Caco-2 (cell line): Measurements from ENCODE around the gene ZBBX. TPM values are rescaled to one million over a fixed set of nuclear protein-coding genes. Genes with fewer than 3 reads are reported as not detected.

Source experiments
- BruUV-seq: library from RNA; stranded (reverse); fragments of 400-500 nt; replicated peaks from 2 replicates; lab custom pipeline; 2021; lab: Mats Ljungman, UMichigan
- CTCF ChIA-PET: fragments of 300-600 bp; sonication (Branson Sonifier 250); formaldehyde crosslinking; loops from one replicate; lab custom pipeline; 2022; ENCODE audit warnings: antibody characterized with exemption; lab: Charles Lee
- POLR2A ChIA-PET: fragments of 300-600 bp; sonication (Branson Sonifier 250); formaldehyde crosslinking; loops from one replicate; lab custom pipeline; 2022; ENCODE audit warnings: antibody characterized with exemption; lab: Charles Lee
- DNase-seq, 2 experiments: peaks; one replicate each; pipeline versions ENCODE4 v3.0.0 to v3.0.0-alpha.2; 2020 to 2022
- H3K27me3 ChIP-seq: replicated peaks from 2 replicates; pipeline ENCODE4 v1.6.0; 2011; ENCODE audit warnings: low read length; ENCODE audit not compliant: control insufficient read depth, insufficient read depth
- H3K36me3 ChIP-seq: 2 replicates; pipeline ENCODE4 v1.5.1; 2011; ENCODE audit warnings: low read length; ENCODE audit not compliant: control insufficient read depth, insufficient read depth
- H3K4me1 ChIP-seq: fragments of 250-450 bp; sonication (Bioruptor Pico); 2 replicates; pipeline ENCODE4 v1.5.1; 2020; ENCODE audit warnings: mild to moderate bottlenecking
- H3K4me3 ChIP-seq: 2 replicates; pipeline ENCODE4 v1.5.1; 2011; ENCODE audit warnings: low read depth, mild to moderate bottlenecking, control low read depth, low read length
- H3K9me3 ChIP-seq: fragments of 250-450 bp; sonication (Bioruptor Pico); 2 replicates; pipeline ENCODE4 v1.5.1; 2020; ENCODE audit warnings: mild to moderate bottlenecking, moderate library complexity
- H3K27ac Mint-ChIP-seq: one replicate; pipeline ENCODE4 v1.8.0; 2022; ENCODE audit warnings: mixed read lengths; ENCODE audit not compliant: unreplicated experiment
- H3K27me3 Mint-ChIP-seq: one replicate; pipeline ENCODE4 v1.8.0; 2022; ENCODE audit warnings: mixed read lengths; ENCODE audit not compliant: insufficient read depth, unreplicated experiment
- H3K36me3 Mint-ChIP-seq: one replicate; pipeline ENCODE4 v1.8.0; 2022; ENCODE audit warnings: mild to moderate bottlenecking, mixed read lengths; ENCODE audit not compliant: insufficient read depth, unreplicated experiment
- H3K4me1 Mint-ChIP-seq: one replicate; pipeline ENCODE4 v1.8.0; 2022; ENCODE audit warnings: low read depth, mixed read lengths; ENCODE audit not compliant: unreplicated experiment
- H3K4me3 Mint-ChIP-seq: one replicate; pipeline ENCODE4 v1.8.0; 2022; ENCODE audit warnings: mild to moderate bottlenecking, moderate library complexity, mixed read lengths; ENCODE audit not compliant: unreplicated experiment
- H3K9me3 Mint-ChIP-seq: one replicate; pipeline ENCODE4 v1.8.0; 2022; ENCODE audit warnings: mixed read lengths; ENCODE audit not compliant: unreplicated experiment
- CTCF ChIP-seq, 2 experiments: fragments of 200-600 bp in 1 of 2; IDR thresholded peaks; 1 replicate in 1 of 2; 2 replicates in 1 of 2; pipeline versions ENCODE4 v1.5.1 to v1.8.0; 2011 to 2022; ENCODE audit warnings: antibody characterized with exemption in 1 of 2, control low read depth in 1 of 2, inconsistent platforms in 1 of 2, low read depth in 1 of 2, low read length in 1 of 2, mild to moderate bottlenecking in 1 of 2, moderate library complexity in 1 of 2; ENCODE audit not compliant: insufficient read depth in 1 of 2, severe bottlenecking in 1 of 2, unreplicated experiment in 1 of 2
- intact Hi-C: fragments of 100-400 bp; cut with micrococcal nuclease; formaldehyde crosslinking; loops from one replicate; pipeline ENCODE4 v1.10.0; 2022; ENCODE audit not compliant: unreplicated experiment
- total RNA-seq: library from RNA; stranded (reverse); gene quantifications from 2 replicates; pipeline ENCODE4 v1.2.3, GENCODE V29; 2022

Gene ZBBX
- total RNA-seq, 1 experiment from 2014 or later: not detected

DNA sequence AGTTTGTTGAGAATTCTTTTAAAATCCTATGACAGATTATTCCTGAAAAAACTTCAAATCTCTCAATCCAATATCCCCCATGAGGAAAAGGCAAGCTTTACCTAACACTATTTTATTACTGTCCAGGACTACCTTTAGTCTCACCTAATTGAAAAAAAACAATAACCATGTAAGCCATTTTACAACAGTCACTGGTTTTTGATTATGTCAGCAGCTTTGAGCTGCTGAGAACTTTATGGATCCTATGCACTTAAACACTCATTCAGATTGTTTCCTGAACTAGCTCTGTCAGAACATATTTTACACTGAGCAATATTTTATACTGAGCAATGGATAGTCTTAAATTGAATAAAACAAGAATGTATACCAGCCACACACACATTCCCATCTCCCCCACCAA is 79.9 kb downstream of the ZBBX start:
- Histone ChIP-seq H3K9me3 (no peaks in the 10 kb centered on the region), H3K27me3 (no peaks in the 10 kb centered on the region), H3K4me3 (no peak overlapping the region), H3K4me1 (no peaks in the 10 kb centered on the region), H3K36me3 (no peaks in the 10 kb centered on the region)
- ChIA-PET CTCF (no interaction called here), POLR2A (no interaction called here)
- no TSS peak for BruUV-seq
- Mint-ChIP-seq H3K9me3 (no peaks in the 10 kb centered on the region), H3K4me3 (no peak overlapping the region), H3K36me3 (no peaks in the 10 kb centered on the region), H3K27me3 (peaks cover 2% of the 10 kb centered on the region), H3K27ac (no peak overlapping the region), H3K4me1 (no peaks in the 10 kb centered on the region)
- TF ChIP-seq CTCF (IDR thresholded peaks at IDR 0.05; ENCODE audit: insufficient read depth in 1 of 2, low read depth in 1 of 2, low read length in 1 of 2, severe bottlenecking in 1 of 2, unreplicated experiment in 1 of 2): no peak
- intact Hi-C loops: no loop called here
- no peak for DNase-seq

DNA sequence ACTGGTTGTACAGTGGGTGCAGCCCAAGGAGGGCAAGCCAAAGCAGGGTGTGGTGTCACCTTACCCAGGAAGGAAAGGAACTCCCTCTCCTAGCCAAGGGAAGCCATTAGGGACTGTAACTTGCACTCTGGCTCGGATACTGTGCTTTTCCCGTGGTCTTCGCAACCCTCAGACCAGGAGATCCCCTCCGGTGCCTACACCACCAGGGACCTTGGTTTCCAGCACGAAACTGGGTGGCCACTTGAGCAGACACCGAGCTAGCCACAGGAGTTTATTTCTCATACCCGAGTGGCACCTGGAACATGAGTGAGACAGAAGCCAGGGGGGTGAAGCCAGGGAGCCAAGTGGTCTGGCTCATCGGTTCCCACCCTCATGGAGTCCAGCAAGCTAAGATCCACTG is 90.7 kb downstream of the ZBBX start:
- intact Hi-C loops: no loop called here
- DNase-seq: no peak
- Mint-ChIP-seq H3K9me3 (no peaks in the 10 kb centered on the region), H3K4me3 (no peak overlapping the region), H3K27me3 (no peaks in the 10 kb centered on the region), H3K36me3 (no peaks in the 10 kb centered on the region), H3K27ac (no peak overlapping the region), H3K4me1 (no peaks in the 10 kb centered on the region)
- Histone ChIP-seq H3K36me3 (no peaks in the 10 kb centered on the region), H3K4me3 (no peak overlapping the region), H3K4me1 (no peaks in the 10 kb centered on the region), H3K27me3 (no peaks in the 10 kb centered on the region), H3K9me3 (no peaks in the 10 kb centered on the region)
- CTCF ChIA-PET: no interaction called here
- POLR2A ChIA-PET: no interaction called here
- no TSS peak for BruUV-seq
- no peak for TF ChIP-seq CTCF (IDR thresholded peaks at IDR 0.05; ENCODE audit: insufficient read depth in 1 of 2, low read depth in 1 of 2, low read length in 1 of 2, severe bottlenecking in 1 of 2, unreplicated experiment in 1 of 2)

- Mint-ChIP-seq H3K4me1 (no peaks in the 10 kb centered on the region), H3K27ac (no peak overlapping the region), H3K4me3 (no peak overlapping the region), H3K9me3 (no peaks in the 10 kb centered on the region), H3K36me3 (no peaks in the 10 kb centered on the region), H3K27me3 (no peaks in the 10 kb centered on the region)
- ChIA-PET CTCF (no interaction called here), POLR2A (no interaction called here)
- Histone ChIP-seq H3K36me3 (no peaks in the 10 kb centered on the region), H3K4me1 (no peaks in the 10 kb centered on the region), H3K4me3 (no peak overlapping the region), H3K9me3 (no peaks in the 10 kb centered on the region), H3K27me3 (no peaks in the 10 kb centered on the region)
- BruUV-seq: no TSS peak
- intact Hi-C loops: no loop called here
- no peak for DNase-seq
- no peak for TF ChIP-seq CTCF (IDR thresholded peaks at IDR 0.05; ENCODE audit: insufficient read depth in 1 of 2, low read depth in 1 of 2, low read length in 1 of 2, severe bottlenecking in 1 of 2, unreplicated experiment in 1 of 2)
Measured at GRCh38 chr3:167288737-167289136, 91.4 kb downstream of the ZBBX start.
